ENCODE results near the gene CDIP1. TPM values are rescaled to one million over a fixed set of nuclear protein-coding genes. Genes with fewer than 3 reads are reported as not detected.

Gene CDIP1
- total and polyA plus RNA-seq, 2 of the 8 experiments (the other 6 are each of a cell fraction or from before 2014, with no cell fraction given) = 56.6 to 76.3 TPM

DNA sequence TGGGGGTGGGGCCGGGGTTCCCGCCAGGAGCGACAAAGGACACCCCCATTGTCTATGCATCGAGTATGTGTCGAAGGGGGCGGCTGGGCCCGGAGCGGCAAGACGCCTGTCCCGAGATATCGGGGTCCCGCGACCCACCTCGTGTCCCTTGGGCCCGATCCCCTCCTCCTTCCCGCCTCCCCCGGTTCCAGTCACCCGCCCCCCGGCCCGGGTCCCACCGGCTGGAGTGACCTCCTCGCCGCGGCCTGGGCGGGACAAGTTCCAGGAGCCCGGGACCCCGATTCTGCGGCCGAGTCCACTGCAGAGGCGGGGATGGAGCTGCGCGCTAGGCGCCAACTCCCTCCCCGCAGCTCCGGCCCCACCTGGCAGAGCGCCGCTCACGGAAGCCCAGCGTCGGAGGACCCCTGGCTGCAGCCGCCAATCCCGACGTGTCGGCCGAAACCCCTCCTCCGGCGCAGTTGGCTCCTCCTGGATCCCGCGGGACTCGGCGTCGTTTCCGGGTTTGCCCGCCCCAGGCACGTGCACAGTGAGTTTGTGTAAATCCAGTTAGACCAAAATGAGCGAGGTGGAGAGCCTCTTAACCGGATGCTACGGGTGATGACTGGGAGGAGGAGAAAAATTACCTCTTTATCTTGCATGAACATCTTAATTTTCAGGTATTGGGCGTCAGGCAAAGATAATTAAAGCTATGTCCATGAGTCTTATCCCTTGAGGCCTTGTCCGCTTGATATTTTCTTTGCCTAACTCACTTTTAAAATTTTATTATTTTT, 64.2 kb downstream of the CDIP1 start, which contains the start of gene NMRAL1 (continued):
- TF ChIP-seq EGR1 (IDR thresholded peaks at IDR 0.05; ENCODE audit: borderline replicate concordance, low read depth, low read length) (peak; percentile 32; the same call in 1 of the 2 replicates), CBX8 (IDR thresholded peaks at IDR 0.05; ENCODE audit: borderline replicate concordance, low read depth, low read length) (no peak), CREB1 (IDR thresholded peaks at IDR 0.05) (peak; percentile 77), SIRT6 (IDR thresholded peaks at IDR 0.05; ENCODE audit: low read length) (no peak), SAP30 (IDR thresholded peaks at IDR 0.05; ENCODE audit: insufficient read depth, insufficient replicate concordance, low read length) (no peak), POLR2A (IDR thresholded peaks at IDR 0.05; ENCODE audit: control extremely low read depth in 1 of 2, low read depth in 2 of 2, low read length in 2 of 2) (peak; percentile 79 to 94), SIN3A (conservative IDR thresholded peaks at IDR 0.05 in 1 of 2, IDR thresholded peaks at IDR 0.05 in 1 of 2; ENCODE audit: low read depth in 1 of 2, low read length in 2 of 2) (peak in 1 of 2 experiments; percentile 70; a peak in 1 of 4 replicates), BRCA1 (IDR thresholded peaks at IDR 0.05; ENCODE audit: low read depth, low read length) (peak; percentile 85), POLR2AphosphoS5 (IDR thresholded peaks at IDR 0.05; ENCODE audit: low read depth, low read length) (peak; percentile 65; the same call in 1 of the 2 replicates), YY1 (IDR thresholded peaks at IDR 0.05; ENCODE audit: low read depth, low read length) (no peak), TBP (IDR thresholded peaks at IDR 0.05; ENCODE audit: low read depth, low read length) (peak; percentile 66; the same call in 1 of the 2 replicates), NRF1 (IDR thresholded peaks at IDR 0.05; ENCODE audit: low read depth, low read length) (no peak), KDM5A (IDR thresholded peaks at IDR 0.05; ENCODE audit: low read length) (no peak), POU5F1 (IDR thresholded peaks at IDR 0.05; ENCODE audit: low read depth, low read length) (no peak), TAF7 (optimal IDR thresholded peaks at IDR 0.05; ENCODE audit: borderline replicate concordance, low read depth, low read length) (peak; percentile 87), JUND (IDR thresholded peaks at IDR 0.05; ENCODE audit: low read length) (0 out of 2 replicates have a peak, but pooled peaks have one; percentile 4), TAF1 (IDR thresholded peaks at IDR 0.05; ENCODE audit: low read depth, low read length) (peak; percentile 87)
- TF ChIP-seq, protein P1, sequence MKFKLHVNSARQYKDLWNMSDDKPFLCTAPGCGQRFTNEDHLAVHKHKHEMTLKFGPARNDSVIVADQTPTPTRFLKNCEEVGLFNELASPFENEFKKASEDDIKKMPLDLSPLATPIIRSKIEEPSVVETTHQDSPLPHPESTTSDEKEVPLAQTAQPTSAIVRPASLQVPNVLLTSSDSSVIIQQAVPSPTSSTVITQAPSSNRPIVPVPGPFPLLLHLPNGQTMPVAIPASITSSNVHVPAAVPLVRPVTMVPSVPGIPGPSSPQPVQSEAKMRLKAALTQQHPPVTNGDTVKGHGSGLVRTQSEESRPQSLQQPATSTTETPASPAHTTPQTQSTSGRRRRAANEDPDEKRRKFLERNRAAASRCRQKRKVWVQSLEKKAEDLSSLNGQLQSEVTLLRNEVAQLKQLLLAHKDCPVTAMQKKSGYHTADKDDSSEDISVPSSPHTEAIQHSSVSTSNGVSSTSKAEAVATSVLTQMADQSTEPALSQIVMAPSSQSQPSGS (IDR thresholded peaks at IDR 0.05; ENCODE audit: low read length) = no peak; the same call in 1 of the 2 replicates

Measured in H1 (cell line).